ENCODE results near the gene GJB3. TPM values are rescaled to one million over a fixed set of nuclear protein-coding genes. Genes with fewer than 3 reads are reported as not detected.

GJB3 gene
- total RNA-seq, 6 donors from 2014 or later = 0.29 to 3.3 (median 1.4) TPM; not detected in 2

DNA sequence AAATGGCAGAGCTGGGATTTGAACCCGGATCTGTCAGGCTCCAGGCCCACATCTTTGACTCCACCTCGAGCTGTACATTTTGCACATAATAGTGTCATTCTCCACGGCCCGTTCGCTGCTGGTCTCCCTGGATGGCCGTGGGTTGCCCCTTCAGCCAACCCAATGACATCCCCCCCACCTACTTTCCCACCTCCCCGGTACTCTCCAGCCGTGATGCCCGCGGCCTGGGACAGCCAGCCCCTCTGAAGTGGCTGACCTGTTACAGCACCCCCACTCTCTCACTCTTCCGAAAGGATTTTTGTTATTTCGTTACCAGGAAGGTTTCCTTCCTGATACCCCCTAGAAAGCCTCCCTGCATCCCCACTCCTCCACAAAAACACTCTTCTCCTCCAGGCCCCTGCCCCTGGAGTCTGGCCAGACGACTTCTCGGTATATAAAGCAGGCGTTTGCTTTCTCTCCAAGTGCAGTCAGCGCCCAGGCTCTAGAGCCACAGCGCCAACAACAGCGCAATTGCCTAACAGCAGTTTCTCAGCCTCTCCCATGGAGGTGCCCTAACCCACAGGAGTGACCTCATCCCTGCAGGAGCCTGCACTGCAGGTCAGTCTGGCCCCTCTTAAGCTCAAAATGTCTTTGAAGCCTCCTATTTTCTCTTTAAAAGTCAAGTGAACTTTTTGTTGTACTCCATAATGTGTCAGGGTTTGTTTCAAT, 40.7 kb upstream of the GJB3 start:
- WGBS, 2 donors = 39 to 41% methylated on average over 18 of the region's 18 CpGs
- Histone ChIP-seq H3K36me3 (no peaks in the 10 kb centered on the region), H3K27ac (no peak overlapping the region), H3K9me3 (no peaks in the 10 kb centered on the region), H3K27me3 (no peaks in the 10 kb centered on the region), H3K4me3 (no peak overlapping the region), H3K4me1 (no peaks in the 10 kb centered on the region)
- no peak for ATAC-seq (ENCODE audit: low FRiP score in 2 of 2)
- DNase-seq = peak; percentile 50 to 62
- TF ChIP-seq EP300 (IDR thresholded peaks at IDR 0.05) = no peak
- no peak for TF ChIP-seq POLR2A (IDR thresholded peaks at IDR 0.05)
- TF ChIP-seq POLR2AphosphoS5 (IDR thresholded peaks at IDR 0.05) = no peak
- no peak for TF ChIP-seq CTCF (IDR thresholded peaks at IDR 0.05)

DNA sequence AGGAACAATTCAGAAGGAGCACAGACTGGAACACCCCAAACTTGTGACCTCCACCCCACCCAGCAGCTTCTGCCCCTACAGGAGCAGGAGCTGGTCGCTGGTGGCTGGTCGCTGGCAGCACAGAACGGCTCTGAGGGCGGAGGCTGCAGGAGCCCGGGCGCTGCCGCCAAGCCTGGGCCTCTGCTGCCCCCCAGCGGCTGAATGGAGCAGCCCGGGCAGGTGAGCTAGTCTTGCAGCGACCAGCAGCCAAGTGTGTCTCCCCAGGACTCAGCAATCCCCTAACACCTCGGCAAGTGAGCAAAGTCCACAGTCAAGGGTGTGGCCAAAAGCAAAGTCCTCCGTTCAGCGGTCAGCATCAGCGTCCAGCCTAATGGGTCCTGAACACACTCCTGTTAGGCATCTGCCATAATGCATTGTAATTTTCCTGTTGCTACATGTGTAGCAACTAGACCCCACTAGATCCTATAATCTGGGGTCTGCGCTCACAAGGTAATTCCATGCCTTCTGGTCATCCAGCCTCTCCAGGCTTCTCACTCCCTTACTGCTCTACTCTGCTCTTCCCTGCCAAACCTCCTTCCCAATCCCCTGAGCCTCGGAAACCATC, 38.2 kb upstream of the GJB3 start:
- no peak overlapping the region for H3K27ac ChIP-seq
- no peaks in the 10 kb centered on the region for H3K36me3 ChIP-seq
- peak; percentile 79 to 93 (median 92) for TF ChIP-seq CTCF (IDR thresholded peaks at IDR 0.05)
- TF ChIP-seq EP300 (IDR thresholded peaks at IDR 0.05) = no peak
- no peak for TF ChIP-seq POLR2AphosphoS5 (IDR thresholded peaks at IDR 0.05)
- ATAC-seq (ENCODE audit: low FRiP score in 2 of 2) (peak; percentile 78 to 89), DNase-seq (peak; percentile 78 to 95)
- no peak overlapping the region for H3K4me3 ChIP-seq
- H3K9me3 ChIP-seq = no peaks in the 10 kb centered on the region
- WGBS, 2 donors = 17 to 21% methylated on average over 10 to 12 of the region's 16 CpGs
- no peaks in the 10 kb centered on the region for H3K27me3 ChIP-seq
- no peaks in the 10 kb centered on the region for H3K4me1 ChIP-seq

GRCh38 chr1:34743775-34744174, 37.2 kb upstream of the GJB3 start:
- no peaks in the 10 kb centered on the region for H3K4me1 ChIP-seq
- H3K27me3 ChIP-seq = no peaks in the 10 kb centered on the region
- H3K4me3 ChIP-seq = no peak overlapping the region
- WGBS, 2 donors = 77 to 83% methylated on average over 6 of the region's 6 CpGs
- ATAC-seq (ENCODE audit: low FRiP score in 2 of 2) = no peak
- no peak for DNase-seq
- H3K36me3 ChIP-seq = no peaks in the 10 kb centered on the region
- TF ChIP-seq CTCF (IDR thresholded peaks at IDR 0.05) (no peak), EP300 (IDR thresholded peaks at IDR 0.05) (no peak), POLR2AphosphoS5 (IDR thresholded peaks at IDR 0.05) (no peak), POLR2A (IDR thresholded peaks at IDR 0.05) (no peak)
- H3K9me3 ChIP-seq = no peaks in the 10 kb centered on the region
- no peak overlapping the region for H3K27ac ChIP-seq

- Histone ChIP-seq H3K27me3 (no peaks in the 10 kb centered on the region), H3K36me3 (no peaks in the 10 kb centered on the region), H3K9me3 (no peaks in the 10 kb centered on the region), H3K4me1 (no peaks in the 10 kb centered on the region), H3K27ac (no peak overlapping the region), H3K4me3 (no peak overlapping the region)
- DNase-seq = no peak
- TF ChIP-seq EP300 (IDR thresholded peaks at IDR 0.05) (no peak), POLR2AphosphoS5 (IDR thresholded peaks at IDR 0.05) (no peak), CTCF (IDR thresholded peaks at IDR 0.05) (no peak), POLR2A (IDR thresholded peaks at IDR 0.05) (no peak)
- 63 to 78% methylated on average over 2 to 3 of the region's 3 CpGs for WGBS, 2 donors
- no peak for ATAC-seq (ENCODE audit: low FRiP score in 2 of 2)
Measured at GRCh38 chr1:34744851-34745250, 36.2 kb upstream of the GJB3 start.

- H3K36me3 ChIP-seq = no peaks in the 10 kb centered on the region
- DNase-seq (no peak), ATAC-seq (ENCODE audit: low FRiP score in 2 of 2) (no peak)
- H3K4me1 ChIP-seq = no peaks in the 10 kb centered on the region
- H3K27ac ChIP-seq = no peak overlapping the region
- 66 to 80% methylated on average over 1 to 5 of the region's 5 CpGs for WGBS, 2 donors
- no peak for TF ChIP-seq EP300 (IDR thresholded peaks at IDR 0.05)
- no peak for TF ChIP-seq POLR2AphosphoS5 (IDR thresholded peaks at IDR 0.05)
- no peak for TF ChIP-seq CTCF (IDR thresholded peaks at IDR 0.05)
- TF ChIP-seq POLR2A (IDR thresholded peaks at IDR 0.05) = no peak
- H3K4me3 ChIP-seq = no peak overlapping the region
- H3K9me3 ChIP-seq = no peaks in the 10 kb centered on the region
- H3K27me3 ChIP-seq = no peaks in the 10 kb centered on the region
Measured at GRCh38 chr1:34745666-34746065, 35.3 kb upstream of the GJB3 start.

Data from upper lobe of left lung (tissue), 6 donors.